ENCODE measurements around the gene DGKE.

Gene DGKE

DNA sequence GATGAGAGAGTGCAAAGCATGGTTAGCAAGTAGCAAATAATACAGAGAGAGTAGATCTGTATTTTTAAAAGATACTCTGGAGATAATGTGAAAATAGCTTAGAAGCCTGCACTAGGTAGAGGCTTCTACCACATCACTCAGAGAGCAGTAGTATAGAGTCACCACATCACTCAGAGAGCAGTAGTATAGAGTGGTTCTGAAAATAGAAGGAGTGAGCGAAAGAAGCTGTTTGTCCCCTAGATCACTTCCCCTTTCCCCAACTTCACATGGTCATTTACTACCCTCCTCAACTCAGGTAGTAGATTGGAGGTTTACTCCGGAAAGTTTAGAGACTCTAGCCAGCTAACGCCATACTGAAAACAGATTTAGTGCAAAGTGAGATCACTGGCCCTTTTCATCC lies 17.1 kb downstream of the DGKE start:
- DNase-seq: no peak

DNA sequence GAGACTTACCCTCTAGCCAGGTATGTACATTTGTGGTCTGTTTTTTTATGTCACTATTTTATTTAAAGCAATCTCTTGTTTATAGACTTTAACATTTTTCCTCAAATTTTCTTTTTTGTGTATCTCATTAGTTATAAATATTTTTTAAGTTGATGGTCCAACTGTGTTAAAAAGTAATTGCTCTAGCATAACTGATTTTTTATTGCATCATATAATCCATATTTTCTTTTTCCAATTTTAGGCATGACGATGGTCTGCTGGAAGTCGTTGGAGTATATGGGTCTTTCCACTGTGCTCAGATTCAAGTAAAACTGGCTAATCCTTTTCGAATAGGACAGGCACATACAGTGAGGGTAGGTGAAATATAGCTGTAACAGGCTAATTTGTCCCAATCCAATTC lies 27.9 kb downstream of the DGKE start:
- DNase-seq: no peak

DNA sequence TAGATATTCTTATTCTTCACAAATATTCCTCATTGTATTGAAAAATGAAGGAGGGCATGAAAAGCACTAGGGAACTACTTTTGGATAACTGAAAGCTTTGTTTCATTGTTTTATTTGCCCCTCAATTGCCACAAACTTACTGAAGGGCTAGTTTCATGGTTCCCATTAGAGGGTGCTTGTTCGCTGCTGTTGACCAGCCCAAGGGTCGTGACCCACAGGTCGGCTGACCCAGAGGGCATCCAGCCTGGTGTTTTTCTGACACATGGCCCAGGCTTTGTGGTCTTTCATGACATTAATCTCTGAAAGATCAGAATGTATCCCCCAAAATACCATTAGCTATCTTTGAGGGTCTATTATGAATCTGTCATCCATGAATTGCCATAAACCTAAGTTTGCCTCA lies 30.0 kb downstream of the DGKE start:
- no peak for DNase-seq

DNA sequence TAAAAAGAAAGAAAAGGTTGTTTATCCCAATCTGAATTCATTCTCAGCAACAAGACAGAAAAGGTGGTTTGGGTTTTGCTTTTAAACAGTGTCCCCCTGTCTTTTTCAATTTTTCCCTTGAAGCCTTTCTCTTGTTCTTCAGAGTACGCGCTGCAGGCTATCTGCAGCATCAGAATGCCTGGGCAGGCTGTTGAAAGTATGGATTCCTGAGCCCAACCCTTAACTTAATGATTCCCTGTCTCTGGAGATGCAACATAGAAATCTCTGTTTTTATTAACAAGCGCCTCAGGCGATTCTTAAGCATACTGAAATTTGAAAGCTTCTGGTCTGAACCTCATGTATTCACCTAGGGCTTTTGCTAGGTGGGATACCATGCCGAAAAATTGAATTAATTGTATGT lies 32.1 kb downstream of the DGKE start:
- DNase-seq: no peak

DNA sequence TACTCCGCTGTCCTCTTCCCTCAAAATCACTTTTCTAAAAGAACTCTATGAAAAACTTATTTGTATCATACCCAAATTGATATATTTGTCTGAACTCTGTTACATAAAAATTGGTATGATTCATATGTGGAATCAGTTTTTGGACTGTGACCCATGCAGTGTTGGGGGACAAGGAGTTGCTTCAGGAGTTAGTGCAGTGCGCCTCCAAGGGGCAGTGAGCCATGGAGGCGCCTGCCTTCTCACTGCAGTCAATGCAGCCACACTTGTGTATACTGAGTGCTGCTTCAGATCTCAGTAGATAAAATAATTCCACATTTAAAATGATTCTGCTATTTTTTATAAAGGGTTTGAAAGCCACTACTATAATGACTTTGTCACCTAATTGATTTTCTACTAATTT lies 32.5 kb downstream of the DGKE start:
- no peak for DNase-seq

DNA sequence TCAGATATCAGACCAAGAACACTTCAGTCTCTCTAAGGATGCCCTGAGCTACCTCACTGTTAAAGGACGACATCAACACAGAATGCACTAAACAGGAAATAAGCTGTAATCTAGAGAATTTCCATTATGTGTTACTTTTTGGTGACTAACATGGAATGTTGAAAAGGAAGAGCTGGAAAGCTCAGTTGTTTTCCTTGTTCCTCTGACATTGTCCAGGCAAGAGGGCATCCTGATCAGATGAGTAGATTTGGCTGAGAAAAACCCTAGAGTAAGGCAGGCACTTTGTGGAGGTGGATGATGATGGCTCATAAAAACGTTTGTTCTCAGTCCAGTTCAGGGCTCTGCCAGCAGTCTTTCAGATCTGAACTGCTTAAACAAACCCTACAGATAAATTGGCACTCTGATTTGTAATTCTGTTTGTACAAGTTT lies 34.0 kb downstream of the DGKE start:
- no peak for DNase-seq

DNA sequence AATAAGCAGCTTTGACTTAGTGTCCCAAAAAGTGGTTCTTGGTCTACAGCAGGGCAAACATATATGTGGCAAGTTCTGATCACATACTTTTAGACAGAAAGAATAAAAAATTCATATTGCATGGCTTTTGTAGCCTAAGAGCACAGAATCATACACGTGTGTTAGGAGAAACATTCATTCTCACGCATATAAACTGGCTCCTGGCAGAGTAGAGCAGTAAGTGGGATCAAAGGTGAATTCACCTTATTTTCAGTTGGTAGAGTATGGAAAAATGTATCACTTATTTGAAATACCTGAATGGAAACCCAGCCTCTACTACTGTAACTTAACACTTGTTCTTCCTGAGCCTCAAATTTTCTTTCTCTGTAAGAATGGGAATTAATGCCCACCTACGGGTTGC lies 34.8 kb downstream of the DGKE start:
- no peak for DNase-seq

DNA sequence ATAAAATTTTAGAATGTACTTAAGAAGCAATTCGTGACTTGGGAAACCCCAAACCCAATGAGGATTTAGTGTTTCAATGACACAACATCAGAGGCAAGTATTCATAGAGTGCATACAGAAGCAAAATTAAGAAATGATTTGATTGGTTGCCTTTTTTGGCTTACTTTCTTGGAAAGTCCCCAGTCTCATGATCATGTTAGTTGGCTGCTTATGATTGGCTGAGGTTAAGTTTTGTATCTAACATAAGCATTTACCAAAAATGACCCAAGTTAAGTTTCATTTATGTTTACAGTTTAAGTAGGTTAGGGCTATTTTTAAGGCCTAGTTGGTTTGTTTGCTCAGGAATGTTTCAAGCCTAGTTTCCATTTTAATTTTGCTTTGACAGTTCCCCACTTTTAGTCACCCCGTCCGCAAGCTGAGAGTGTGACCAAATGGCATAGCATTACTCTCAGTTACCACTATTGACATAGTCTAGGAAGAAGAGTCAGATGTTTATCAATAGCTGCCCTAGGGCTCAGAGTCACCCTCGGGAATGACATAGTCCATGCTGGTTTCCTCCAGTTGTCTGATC lies 36.2 kb downstream of the DGKE start:
- no peak for DNase-seq

DNA sequence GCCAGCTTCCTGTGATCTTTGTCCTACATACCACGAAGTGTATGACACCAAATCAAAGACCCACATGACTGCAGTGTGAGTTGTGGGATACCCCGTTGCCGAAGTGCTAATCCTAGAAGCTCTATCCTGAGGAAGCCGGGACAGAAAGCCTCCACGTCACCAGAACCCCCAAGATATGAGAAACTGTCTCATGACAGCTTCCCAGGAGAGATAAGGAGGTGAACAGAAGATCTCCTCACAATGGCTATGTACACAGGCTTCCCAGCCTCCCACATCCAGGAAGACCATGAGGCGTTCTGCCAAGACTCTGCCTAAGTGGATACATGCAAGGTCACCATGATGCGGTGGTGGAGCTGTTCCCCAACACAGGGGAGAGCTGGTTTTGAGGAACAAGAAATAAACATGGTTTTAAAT lies 42.8 kb downstream of the DGKE start:
- no peak for DNase-seq

DNA sequence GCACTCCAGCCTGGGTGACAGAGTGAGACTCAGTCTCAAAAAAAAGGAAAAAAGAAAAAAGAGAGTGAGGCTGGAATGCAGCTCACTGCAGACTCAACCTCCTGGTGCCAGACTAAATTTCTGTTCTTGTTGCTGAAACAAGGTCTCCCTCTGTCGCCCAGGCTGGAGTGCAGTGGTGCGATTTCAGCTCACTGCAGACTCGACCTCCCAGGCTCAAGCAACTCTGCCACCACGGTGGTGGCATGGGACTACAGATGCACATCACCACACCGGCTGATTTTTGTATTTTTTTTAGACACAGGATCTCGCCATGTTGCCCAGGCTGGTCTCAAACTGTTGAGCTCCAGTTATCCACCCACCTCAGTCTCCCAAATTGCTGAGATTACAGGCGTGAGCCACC lies 45.3 kb downstream of the DGKE start:
- DNase-seq: no peak

DNA sequence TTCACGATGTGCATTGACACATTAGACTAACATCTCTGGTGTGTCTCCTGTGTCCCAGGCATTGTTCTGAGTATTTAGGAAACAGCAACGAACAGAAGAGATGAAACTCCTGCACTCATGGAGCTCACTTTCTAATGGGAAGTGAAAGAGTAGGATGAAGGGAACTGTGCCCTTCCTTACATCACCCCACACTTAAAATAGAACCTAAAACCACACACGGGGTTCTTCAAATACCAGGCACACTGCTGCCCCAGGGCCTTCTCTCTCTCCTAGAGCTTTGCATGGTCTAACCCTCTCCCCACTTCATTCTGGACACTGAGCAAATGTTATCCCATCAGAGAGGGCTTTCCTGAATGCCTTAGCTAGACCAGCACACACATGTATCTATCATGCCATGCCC lies 46.2 kb downstream of the DGKE start:
- no peak for DNase-seq

DNA sequence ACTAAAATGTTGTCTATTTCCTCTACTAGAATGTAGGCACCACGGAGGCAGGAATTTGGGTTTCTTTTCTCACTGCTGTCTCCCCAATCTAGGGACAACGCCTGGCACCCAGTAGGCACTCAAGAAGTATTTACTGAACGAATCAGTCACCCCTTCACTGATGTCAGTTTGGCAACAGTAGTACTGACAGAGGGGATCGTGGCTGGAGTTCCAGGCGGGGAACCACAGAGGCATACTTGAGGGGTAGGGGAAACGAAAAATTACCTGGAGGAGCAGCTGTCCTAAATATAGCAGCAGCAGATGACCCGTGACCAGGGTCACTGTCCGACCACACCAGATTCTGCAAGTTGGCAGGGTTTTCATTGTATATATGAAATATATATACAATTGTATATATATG lies 46.6 kb downstream of the DGKE start:
- no peak for DNase-seq

DNA sequence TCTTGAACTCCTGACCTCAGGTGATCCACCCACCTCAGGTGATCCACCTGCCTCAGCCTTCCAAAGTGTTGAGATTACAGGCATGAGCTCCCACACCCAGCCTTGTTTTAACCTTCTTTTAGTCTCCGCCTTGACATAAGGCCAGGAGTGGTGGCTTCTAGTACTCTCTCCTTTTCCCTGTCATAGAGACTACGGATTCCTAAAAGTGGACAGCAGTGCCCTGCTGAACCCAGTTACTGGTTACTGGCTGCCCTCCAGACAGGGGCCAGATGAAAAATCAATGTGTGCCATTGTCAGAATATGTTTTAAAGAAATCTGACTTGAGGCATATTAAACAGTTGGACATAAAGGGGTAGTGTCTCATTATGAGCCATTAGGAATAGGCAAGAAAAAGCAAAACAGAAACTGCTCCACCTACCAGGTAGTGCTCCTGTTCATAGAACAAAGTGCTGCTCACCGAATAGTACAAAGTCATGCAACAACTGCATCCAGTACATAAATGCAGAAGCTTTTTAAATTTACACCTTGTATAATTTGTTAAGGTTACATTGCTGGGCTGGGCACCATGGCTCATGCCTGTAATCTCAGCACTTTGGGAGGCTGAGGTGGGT lies 47.8 kb downstream of the DGKE start:
- no peak for DNase-seq

DNA sequence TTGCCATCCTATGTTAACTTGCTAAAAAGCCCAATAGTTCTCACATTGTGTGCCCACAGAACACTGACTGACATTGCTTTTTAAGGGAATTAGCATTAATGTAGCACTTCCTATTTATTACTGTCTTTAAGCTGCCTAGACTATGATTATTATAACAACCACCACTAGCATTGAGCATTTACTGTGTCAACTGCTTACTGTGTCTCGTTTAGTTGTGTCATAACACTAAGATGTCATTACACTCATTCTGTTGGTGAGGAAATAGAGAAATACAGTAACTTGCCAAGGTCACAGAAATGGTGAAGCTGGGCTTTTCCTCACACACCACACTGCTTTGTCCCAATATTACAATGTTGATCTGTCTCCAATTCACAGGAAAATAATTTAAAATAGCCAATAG lies 49.7 kb downstream of the DGKE start:
- DNase-seq: no peak

DNA sequence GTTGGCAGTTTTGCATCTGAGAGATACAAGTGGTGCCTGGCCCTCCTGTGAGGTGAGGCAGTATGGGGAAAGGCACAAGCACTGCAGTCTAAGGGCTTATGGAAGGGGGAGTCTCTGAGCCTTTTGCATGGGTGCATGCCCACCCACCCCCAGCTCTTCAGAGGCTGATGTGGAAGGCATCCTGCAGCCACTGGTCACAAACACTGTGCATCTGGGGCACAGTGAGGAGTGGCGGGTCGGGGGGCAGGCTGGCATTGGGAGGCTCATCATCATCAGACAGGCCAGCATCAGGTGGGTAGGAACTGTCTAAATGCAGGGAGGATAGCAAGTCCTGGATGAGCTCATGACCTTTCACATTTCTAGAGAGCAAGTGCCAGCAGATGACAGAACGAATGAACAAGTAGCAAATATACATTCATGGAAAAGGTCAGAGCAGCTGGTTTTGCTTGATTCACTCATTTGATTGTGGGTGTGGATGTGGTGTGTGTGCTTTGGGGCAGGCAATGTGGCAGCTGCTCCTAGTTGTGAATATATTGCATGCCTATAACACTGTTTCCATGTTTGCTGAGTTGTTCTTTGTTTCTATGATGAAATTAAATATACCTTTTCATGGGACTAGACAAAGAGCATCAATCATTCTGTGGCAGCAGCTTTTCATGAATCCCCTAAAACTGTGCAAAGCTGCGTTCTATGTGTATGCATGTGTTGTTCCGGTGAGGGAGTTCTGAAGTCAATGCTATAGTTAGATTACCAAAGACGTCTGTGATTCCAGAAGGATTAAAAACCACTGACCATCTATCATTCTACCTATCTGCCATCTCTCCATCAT lies 50.7 kb downstream of the DGKE start:
- no peak for DNase-seq

DNA sequence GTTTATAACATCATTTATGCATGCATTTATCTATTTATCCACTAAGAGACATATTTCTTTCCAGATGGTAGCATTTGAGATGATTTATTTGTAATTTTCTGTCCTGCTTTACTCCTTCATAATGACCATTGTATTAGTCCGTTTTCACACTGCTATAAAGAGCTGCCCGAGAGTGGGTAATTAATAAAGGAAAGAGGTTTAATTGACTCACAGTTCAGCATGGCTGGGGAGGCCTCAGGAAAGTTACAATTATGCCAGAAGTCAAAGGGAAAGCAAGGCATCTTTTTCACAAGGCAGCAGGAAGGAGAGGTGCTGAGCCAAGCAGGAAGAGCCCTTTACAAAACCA lies 51.3 kb downstream of the DGKE start:
- DNase-seq: no peak

DNA sequence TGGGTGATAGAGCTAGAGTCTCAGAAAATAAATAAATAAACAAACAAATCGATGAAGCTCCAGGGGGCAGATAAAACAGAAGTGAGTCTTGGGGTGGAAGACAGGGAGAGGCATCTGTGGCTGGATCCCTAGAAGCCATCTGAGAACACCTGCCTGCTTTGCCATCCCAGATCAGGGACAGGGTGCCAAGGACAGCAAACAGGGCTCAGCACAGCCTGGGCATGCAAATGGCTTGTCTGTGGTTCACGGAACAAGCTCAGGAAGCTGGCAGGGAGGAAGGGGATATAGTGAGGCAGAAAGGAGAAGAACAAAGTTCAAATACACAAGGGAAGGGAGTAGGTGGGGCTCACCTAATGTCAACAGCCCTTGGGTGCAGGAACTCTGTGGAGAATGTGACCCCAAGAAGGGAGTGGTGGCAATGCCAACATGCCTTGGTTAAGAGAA lies 52.4 kb downstream of the DGKE start:
- DNase-seq: no peak

DNA sequence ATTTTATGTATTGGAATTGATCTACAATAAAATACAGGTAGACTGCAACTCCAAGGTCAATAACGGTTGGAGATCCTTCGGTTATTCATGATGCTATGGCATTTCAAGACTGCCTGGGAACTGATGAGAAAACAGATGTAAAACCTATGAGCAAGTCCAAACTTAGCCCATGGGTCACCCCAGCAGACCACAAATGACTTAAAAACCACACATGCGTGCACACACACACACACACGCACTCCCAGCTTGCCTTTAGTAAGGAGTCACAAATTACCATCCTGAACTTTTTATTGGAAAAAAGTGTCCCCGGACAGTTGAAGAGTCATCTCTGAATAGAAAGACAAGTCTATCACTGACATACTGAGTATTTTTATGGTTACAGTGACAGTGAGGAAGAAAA lies 53.2 kb downstream of the DGKE start:
- no peak for DNase-seq

DNA sequence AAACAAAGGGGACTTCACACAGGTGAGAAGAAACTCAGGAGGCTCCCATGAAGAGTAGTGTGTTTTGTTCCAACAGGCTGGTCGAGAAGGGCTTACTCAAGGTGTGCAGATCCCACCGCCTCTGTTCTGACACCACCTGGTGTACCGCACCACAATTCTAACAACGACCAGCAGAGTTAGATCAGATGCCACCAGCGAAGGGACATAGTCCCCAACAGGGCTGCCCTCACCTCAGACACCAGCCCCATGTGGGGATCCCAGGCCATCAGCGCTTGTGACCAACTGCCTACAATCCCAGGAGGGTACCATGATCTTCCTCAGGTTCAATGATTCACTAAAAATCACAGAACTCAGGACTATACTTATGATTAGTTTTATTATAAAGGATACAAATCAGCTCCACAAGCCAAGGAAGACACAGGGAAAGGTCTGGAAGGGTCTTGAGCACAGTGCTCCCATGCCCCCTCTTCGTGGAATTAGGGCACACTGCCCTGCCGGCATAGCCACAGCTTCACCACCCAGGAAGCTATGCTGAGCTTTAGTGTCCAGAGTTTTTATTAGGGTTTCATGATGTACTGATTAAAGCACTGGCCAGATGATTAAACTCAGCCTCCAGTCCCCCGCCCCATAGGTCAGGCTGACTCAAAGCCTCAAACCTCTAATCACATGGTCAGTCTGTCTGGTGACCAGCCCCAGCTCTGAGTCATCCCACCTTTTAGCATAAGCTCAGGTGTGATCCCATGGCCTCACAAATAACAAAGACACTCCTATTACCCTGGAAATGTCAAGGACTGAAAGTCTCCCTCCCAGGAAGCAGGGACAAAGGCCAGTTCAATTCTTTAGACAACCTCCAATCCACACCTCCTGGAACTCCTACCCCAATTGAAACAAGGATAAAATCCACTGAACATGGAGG lies 53.9 kb downstream of the DGKE start:
- DNase-seq: no peak

DNA sequence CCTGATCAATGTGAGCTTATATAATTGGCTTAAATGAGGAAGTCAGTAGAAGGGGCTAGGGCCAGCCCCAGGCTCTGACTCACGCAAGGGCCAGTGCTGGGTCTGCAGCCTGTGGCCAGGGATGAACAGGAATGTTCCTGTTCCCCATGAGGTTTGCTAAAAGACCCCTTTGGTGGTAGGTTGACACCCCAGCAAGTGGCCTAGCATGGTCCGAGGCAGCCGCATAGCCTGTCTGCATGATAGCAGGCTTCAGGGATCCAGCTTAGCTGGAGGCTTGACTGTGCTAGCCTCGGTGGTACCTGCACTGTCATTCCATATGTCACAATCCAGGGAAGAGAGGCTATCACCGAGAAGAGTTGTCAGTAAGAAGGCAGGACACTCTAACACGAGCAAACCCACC lies 56.4 kb downstream of the DGKE start:
- DNase-seq: no peak

DNA sequence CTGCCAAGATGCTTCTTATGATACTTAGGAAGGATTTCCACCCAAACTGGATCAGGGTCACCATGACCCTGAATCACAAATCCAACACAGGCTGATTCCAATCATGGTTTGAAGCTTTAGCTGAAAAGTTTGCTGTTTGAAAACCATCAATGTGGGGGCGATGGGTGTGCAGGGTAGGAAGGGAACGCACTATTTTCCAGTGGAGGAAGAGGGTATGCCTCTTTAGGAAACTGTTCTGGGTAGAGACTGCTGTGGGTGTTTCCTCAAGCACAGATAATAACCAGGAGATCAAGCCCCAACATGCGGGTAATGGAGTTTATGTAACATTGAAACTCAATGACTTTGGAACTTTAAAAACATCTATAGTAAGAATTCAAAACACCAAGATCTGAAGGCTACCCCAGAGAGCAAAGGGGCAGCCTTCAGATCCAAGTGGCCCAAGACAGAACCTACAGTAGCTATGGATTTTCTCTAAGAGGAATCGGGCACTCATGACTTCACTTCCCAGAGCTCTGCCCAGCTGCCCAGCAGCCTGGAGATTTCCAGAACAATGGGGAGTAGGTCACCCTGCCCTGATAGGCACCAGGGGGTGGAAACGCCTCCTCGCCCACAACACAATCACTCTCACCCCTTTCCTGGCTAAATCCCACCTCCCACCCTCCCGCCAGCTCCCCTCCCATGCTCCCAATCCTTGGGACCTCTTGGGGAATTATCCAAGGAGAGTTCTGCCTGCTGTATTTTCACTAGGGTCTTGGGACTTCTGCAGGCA lies 57.1 kb downstream of the DGKE start:
- DNase-seq: no peak

DNA sequence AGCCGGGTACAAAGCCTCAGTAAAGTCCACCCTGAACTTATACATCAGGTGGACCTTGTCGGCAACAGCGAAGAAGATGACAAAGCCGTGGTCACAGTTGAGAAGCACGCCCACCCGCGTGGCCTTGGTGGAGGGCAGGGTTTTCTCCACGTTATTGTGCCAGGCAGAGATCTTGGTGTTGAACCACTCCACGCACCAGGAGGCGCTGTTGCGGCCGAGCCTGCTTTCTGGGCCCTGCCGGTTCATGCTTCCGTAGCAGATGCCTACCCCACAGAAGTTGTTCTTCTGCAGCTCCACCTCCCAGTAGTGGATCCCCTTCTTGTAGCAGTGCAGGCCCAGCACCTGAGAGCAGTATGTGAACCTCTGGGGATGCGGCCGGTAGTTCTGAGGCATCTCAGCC lies 57.8 kb downstream of the DGKE start:
- peak; percentile 49 for DNase-seq

DNA sequence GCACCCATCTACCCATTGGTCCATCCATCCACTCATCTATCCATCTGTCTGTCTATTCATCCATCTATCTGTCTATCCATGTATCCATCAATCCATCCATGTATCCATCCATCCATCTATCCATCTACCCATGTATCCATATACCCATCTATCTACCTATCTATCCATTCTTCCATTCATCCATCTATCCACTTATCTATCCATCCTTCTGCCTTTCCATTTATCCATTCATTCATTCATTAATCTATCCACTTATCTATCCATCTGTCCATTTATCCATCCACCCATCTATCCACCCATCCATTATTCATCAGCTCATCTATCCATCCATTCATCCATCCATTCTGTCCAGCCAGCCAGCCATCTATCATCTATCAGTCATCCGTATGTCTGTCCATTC lies 58.4 kb downstream of the DGKE start:
- no peak for DNase-seq
